HG02973 (cell line): ENCODE data around the gene GAK.

Experiments used
- ATAC-seq: cut with Tn5 transposase; IDR thresholded peaks from one replicate; pipeline ENCODE4 v1.9.1; 2021; ENCODE audit warnings: moderate library complexity; ENCODE audit not compliant: unreplicated experiment

GAK gene

GRCh38 chr4:855880-856224 lies 76.3 kb downstream of the GAK start:
- ATAC-seq, result no peak

GRCh38 chr4:854356-854755 lies 77.8 kb downstream of the GAK start:
- ATAC-seq, result no peak

- no peak for ATAC-seq
These were observed 78.7 kb downstream of the GAK start for GRCh38 chr4:853416-853781.

DNA sequence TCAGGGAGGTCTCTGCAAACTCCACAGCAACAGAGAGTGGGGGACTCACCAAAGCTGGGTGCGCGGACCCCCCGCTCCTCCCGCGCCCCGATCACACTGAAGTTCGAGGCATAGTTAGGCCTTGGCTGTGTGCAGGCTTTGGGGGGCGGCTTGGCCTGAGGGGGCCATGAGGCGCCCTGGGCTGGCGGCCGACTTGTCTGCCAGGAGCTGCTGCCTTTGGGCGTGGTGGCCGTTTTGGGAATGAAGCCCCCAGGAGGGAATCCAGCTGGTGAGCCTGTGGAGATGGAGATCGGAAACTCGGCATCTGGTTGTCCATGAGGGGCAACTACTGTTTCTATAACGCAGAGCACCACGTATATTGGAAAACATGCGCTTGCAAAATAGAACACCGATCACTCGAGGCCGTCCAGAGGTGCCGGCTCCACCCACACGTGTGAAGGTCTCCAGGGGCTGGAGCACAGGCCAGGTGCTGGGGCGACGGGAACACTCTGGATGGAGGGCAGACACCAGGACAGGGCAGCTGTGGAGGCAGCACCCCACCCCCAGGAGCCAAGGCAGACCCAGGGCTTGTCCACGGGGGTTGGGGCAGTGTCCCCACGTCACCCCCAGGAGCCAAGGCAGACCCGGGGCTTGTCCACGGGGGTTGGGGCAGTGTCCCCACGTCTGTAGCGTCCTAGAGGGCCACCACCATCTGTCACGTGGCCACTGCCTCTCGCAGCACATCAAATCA lies 80.2 kb downstream of the GAK start:
- ATAC-seq, result no peak

- ATAC-seq, result no peak
These were observed 81.7 kb downstream of the GAK start for GRCh38 chr4:850323-850945.

GRCh38 chr4:849478-850175 lies 82.5 kb downstream of the GAK start:
- no peak for ATAC-seq

DNA sequence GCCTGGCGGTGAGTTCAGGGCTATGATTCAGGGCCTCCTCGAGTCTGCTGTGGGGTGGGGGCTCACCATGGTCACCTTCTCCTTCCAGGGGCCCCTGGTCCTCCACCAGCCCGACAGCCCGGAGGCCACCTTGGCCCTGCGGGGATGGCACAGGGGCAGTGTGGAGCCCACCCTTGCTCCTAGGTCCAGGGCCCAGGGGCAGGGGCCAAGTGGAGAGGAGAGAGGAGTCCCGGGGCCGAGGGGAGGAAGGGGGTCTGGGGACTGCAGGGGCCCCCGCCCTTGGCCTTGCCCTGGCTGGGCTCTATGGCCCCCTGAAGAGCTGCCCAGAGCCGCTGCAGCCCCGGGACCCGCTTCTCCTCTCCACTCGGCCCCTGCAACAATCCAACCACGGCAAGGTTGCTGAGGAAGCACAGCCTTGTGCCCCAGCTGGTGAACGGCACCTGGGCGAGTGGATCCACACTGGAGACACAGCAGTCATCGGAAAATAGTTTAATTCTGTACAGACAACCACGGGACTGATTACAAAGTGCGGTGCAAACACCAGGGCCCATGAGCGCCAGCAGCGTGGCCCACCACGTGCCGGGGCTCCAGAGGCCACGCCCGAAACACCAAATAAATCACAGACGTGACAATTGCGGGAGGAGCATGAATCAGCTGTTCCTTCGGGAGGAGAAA lies 83.2 kb downstream of the GAK start:
- ATAC-seq, result no peak

GRCh38 chr4:848307-848691 lies 83.8 kb downstream of the GAK start:
- no peak for ATAC-seq

DNA sequence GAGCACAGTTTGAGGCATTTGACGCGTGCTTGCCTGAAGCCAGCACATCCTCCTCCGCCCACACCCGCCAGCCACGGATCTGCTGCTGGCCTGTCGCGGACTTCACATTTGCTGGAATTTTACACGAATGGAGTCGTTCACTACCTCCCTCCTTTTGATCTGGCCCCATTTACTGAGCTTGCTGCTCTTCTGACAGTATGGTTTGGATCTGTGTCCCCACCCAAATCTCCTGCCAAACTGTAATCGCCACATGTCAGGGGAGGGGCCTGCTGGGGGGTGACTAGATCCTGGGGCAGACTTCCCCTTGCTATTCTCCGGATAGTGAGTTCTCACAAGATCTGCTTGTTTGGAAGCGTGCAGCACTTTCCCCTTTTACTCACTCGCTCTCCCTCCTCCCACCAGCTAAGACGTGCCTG lies 86.3 kb downstream of the GAK start:
- ATAC-seq, result no peak

DNA sequence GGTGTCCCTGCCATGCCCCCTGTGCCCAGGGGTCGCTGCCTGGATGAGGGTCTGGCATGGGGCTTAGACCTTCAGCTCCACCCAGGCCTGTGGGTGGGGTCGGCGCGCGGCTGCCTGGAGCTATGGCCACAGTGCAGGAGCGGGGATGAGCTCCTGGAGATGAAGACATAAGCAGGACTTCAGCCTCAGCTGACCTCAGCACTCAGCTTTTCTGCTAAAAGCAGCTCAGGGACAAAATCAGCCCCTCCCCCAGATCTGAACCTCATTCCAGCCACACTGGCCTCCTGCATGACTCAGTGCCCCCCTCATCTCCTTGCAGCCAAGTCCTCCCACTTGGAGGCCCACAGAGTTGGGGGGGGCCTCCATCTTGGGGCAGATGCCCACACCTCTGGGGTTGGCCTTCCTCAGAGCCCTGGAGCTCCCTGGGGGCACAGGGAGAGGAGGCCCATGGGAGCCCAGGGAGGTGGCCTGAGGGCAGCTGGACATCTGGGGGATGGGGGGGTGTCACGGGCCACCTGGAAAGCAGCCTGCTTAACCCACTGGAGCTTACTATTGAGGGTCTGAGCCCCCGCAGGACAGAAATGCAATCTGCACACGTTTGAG lies 86.8 kb downstream of the GAK start:
- ATAC-seq, result no peak

DNA sequence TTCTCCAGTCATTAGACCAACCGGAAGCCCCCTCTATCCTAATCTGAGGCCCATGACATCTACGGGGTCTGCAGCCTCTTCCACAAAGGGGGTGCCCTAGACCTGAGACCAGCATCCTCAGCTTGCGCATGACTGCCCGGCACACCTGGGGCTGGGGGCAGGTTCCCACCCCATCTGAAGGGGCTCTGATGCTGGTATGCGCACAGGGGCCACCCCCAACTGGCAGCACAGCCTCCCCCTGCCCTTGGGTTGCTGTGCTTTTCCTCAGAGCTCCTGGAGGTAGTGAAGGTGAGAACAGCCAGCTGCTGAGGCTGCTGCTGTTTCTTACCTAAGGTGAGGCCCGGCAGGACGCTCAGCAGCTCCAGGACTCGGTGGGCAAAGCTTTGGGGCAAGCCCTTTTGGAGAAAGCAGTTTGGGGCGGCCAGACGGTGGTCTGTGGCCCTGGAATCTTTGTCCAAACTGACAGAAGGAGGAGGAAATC lies 87.3 kb downstream of the GAK start:
- ATAC-seq, result no peak

DNA sequence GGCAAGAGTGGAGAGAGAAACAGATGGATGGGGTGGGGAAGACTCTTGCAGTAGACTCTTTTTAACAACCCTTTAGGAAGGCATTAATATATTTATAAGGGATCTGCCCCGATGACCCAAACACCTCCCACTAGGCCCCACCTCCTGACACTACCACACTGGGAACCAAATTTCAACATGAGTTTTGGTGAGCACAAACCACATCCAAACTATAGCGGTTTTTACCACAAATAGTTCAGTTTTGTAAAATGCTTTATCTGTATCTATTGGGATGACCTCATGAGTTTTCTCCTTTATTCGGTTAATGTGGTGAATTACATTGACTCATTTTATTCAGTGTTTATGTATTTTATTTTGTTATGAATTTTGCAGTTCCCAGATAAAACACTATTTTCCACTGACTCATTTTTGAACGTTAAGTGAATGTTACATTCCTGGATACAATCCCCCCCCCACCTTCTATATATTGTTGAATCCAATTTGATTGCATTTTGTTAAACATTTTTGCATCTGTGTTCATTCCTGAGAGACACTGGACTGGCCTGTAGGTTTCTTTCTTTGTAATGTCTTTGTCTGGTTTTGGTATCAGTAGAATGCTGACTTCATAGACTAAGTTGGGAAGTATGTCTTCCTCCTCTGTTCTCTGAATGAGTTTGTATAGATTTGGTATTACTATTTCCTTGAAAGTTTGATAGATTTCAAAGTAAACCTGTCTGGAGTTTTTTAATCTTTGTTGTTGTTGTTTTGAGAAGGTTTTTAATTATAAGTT lies 92.3 kb downstream of the GAK start:
- ATAC-seq, result no peak

DNA sequence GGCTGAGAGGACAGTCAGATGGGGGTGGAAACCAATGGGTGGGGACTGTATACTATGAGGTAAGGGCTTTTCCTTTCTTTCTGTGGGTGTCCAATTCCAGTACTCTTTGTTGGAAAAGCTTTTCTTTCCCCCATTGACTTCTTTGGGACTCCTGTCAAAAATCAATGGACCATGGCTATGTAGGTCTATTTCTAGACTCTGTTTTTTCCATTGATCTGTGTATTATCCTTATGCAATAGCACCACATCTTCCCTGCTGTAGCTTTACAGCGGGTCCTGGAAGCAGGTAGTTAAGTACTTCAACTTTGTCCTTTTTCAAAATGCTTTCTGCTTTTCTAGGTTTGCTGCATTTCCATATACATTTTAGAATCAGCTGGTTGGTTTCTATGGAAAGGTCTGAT lies 94.3 kb downstream of the GAK start:
- no peak for ATAC-seq

DNA sequence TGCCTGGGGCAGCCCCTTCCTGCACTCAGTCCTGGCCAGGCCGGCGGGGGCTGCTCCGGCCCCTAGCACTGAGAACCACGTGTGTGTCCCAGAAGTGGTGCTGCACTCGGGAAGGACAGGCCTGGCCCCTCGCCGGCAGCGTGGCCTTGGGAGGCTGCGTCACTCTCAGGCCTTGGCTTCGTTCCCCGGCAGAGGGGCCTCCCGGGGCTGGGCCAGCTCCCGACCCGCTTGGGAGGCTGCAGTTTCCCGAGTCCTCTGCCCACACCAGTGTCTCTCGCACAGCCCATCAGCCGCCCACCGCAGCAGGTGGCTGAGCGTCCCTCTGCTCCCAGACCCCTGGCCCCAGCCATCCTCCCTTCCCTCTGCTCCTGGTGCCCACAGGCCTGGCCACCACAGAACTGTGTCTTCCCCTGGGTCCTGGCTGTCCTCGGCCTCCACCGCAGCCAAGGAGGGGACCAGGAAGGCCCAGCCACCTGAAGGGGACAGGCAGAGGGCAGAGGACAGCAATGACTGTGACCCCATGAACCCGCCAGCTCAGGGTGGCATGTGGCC lies 95.3 kb downstream of the GAK start:
- no peak for ATAC-seq

DNA sequence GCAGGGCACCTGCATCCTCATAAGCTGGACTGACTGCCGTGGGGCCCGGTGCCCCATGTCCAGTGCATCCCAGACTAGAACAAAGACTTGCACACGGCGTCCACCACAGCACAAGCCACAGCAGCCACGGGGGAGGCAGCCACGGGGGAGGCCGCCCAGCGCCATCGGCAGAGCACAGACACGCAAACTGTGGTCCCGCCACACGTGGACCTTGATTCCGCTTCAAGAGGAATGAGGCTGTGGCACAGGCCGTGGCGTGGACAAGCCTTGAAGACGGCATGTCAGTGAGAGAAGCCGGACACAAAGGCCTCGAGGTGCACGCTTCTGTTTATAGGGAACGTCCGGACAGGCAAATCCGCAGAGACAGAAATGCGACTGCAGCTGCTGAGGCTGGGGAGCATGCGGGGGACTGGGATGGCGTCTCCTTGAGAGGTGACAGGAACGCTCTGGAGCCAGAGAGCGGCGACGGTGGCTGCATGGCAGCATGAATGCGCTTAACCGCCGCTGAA lies 96.1 kb downstream of the GAK start:
- no peak for ATAC-seq

GRCh38 chr4:835148-836002 lies 96.7 kb downstream of the GAK start:
- no peak for ATAC-seq

- ATAC-seq, result no peak
These were observed 97.6 kb downstream of the GAK start for GRCh38 chr4:834368-835147.

DNA sequence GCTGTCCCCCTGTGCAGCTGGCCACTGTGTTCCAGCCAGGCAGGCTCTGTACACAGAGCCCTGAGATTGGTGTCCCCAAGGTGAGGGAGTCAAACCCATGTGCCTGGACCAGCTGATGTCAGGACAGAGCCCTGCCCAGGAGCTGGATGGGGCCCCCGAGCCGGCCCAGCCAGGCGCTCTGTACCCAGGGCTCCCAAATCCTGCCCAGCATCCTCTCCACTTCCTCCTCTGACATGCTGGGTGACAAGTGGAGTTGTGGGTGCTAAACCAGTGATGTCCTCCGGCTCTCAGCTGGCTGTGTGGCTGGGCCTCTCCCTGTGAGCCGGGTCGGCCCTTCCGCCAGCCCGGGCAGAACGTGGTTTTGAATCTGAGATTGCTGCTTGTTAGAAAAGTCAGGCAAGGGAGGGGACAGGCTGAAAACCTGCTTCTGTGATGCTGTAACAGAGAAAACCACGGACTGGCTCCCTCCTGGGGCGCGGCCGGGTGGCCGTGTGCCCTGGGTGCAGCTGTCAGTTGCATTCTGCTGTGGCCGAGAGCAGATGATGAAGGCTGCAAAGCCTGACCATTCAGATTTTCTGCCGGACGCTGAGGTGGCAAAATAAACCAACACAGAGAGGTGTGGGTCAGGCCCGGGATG lies 98.3 kb downstream of the GAK start:
- ATAC-seq, result no peak
